WTC11 (cell line): Measurements from ENCODE around the gene FBXL2.

Experiments
- FOXK1 ChIP-seq: sonication (generic); formaldehyde crosslinking; IDR thresholded peaks from 2 replicates; pipeline ENCODE4 v1.8.0; 2022; ENCODE audit warnings: mild to moderate bottlenecking, moderate library complexity, missing genetic modification reagents
- IRF2 ChIP-seq: sonication (generic); formaldehyde crosslinking; IDR thresholded peaks from 2 replicates; pipeline ENCODE4 v1.8.0; 2022; ENCODE audit warnings: low read depth, missing genetic modification reagents, borderline replicate concordance
- NR3C1 ChIP-seq: sonication (generic); formaldehyde crosslinking; conservative IDR thresholded peaks from 2 replicates; pipeline ENCODE4 v1.8.1; 2023; ENCODE audit warnings: low read depth, mild to moderate bottlenecking, missing genetic modification reagents
- SMAD3 ChIP-seq: sonication (generic); formaldehyde crosslinking; IDR thresholded peaks from 2 replicates; pipeline ENCODE4 v1.8.0; 2022; ENCODE audit warnings: missing genetic modification reagents, mild to moderate bottlenecking, borderline replicate concordance
- TF ChIP-seq, protein P1 (sequence below): fragments of 200-600 bp; IDR thresholded peaks from 2 replicates; pipeline ENCODE4 v1.8.0; 2022; ENCODE audit warnings: antibody characterized with exemption
- TF ChIP-seq, protein P2 (sequence below): sonication (generic); formaldehyde crosslinking; IDR thresholded peaks from 2 replicates; pipeline ENCODE4 v1.8.1; 2023; ENCODE audit warnings: mild to moderate bottlenecking, missing genetic modification reagents, moderate library complexity
- TF ChIP-seq, protein P3 (sequence below): sonication (generic); formaldehyde crosslinking; IDR thresholded peaks from 2 replicates; pipeline ENCODE4 v1.8.0; 2023; ENCODE audit warnings: missing genetic modification reagents, mild to moderate bottlenecking, borderline replicate concordance

DNA sequence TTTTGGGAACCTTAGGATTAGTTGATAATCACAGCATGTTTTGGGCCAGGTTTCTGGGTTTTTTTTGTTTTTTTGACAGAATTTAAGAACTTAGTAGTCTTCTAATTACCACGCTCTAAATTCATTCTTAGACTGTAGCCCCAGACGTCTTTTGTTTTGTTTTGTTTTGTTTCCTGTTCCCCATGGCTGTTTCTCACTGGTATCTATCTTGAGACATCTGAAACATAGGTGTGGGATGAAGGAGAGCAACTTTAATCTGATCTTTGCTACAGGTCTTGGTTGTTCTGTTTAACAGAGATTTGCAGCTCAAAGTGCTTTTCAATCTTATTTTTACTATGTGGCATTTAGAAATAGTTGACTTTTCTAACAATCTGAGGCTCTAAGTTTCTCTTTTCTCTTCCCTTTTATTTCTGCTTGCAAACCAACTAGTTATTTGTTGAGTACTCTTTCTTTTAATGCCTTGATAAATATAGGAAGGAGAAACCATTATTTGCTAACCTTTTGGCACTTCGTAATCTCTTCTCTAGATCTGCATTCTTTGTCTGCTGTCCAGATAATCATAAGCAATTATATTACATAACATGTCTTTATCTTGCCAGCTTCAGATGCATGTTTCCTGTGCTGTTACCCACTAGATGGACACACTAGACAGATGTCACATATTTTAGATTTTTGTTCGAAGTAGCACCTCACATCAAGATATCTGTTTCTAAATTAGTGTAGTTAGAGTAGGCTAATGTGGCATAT is 40.9 kb downstream of the FBXL2 start:
- TF ChIP-seq, protein P1, sequence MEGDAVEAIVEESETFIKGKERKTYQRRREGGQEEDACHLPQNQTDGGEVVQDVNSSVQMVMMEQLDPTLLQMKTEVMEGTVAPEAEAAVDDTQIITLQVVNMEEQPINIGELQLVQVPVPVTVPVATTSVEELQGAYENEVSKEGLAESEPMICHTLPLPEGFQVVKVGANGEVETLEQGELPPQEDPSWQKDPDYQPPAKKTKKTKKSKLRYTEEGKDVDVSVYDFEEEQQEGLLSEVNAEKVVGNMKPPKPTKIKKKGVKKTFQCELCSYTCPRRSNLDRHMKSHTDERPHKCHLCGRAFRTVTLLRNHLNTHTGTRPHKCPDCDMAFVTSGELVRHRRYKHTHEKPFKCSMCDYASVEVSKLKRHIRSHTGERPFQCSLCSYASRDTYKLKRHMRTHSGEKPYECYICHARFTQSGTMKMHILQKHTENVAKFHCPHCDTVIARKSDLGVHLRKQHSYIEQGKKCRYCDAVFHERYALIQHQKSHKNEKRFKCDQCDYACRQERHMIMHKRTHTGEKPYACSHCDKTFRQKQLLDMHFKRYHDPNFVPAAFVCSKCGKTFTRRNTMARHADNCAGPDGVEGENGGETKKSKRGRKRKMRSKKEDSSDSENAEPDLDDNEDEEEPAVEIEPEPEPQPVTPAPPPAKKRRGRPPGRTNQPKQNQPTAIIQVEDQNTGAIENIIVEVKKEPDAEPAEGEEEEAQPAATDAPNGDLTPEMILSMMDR, result no peak
- TF ChIP-seq, protein P2, sequence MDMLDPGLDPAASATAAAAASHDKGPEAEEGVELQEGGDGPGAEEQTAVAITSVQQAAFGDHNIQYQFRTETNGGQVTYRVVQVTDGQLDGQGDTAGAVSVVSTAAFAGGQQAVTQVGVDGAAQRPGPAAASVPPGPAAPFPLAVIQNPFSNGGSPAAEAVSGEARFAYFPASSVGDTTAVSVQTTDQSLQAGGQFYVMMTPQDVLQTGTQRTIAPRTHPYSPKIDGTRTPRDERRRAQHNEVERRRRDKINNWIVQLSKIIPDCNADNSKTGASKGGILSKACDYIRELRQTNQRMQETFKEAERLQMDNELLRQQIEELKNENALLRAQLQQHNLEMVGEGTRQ (CRISPR knock-in tag), result no peak
- no peak for TF ChIP-seq NR3C1 (CRISPR knock-in tag)
- TF ChIP-seq SMAD3 (CRISPR knock-in tag), result no peak
- no peak for TF ChIP-seq IRF2 (CRISPR knock-in tag)
- TF ChIP-seq, protein P3, sequence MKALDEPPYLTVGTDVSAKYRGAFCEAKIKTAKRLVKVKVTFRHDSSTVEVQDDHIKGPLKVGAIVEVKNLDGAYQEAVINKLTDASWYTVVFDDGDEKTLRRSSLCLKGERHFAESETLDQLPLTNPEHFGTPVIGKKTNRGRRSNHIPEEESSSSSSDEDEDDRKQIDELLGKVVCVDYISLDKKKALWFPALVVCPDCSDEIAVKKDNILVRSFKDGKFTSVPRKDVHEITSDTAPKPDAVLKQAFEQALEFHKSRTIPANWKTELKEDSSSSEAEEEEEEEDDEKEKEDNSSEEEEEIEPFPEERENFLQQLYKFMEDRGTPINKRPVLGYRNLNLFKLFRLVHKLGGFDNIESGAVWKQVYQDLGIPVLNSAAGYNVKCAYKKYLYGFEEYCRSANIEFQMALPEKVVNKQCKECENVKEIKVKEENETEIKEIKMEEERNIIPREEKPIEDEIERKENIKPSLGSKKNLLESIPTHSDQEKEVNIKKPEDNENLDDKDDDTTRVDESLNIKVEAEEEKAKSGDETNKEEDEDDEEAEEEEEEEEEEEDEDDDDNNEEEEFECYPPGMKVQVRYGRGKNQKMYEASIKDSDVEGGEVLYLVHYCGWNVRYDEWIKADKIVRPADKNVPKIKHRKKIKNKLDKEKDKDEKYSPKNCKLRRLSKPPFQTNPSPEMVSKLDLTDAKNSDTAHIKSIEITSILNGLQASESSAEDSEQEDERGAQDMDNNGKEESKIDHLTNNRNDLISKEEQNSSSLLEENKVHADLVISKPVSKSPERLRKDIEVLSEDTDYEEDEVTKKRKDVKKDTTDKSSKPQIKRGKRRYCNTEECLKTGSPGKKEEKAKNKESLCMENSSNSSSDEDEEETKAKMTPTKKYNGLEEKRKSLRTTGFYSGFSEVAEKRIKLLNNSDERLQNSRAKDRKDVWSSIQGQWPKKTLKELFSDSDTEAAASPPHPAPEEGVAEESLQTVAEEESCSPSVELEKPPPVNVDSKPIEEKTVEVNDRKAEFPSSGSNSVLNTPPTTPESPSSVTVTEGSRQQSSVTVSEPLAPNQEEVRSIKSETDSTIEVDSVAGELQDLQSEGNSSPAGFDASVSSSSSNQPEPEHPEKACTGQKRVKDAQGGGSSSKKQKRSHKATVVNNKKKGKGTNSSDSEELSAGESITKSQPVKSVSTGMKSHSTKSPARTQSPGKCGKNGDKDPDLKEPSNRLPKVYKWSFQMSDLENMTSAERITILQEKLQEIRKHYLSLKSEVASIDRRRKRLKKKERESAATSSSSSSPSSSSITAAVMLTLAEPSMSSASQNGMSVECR (CRISPR knock-in tag), result no peak
- TF ChIP-seq FOXK1 (CRISPR knock-in tag), result no peak
